Activated T-cell treated with anti-CD3 and anti-CD28 coated beads for 48 hours (primary cell): ENCODE data around the gene MTF1.

ENCODE experiments used
- DNase-seq: peaks from one replicate; pipeline ENCODE4 v3.0.0-alpha.2; 2020; ENCODE audit warnings: low read depth

The MTF1 gene

DNA sequence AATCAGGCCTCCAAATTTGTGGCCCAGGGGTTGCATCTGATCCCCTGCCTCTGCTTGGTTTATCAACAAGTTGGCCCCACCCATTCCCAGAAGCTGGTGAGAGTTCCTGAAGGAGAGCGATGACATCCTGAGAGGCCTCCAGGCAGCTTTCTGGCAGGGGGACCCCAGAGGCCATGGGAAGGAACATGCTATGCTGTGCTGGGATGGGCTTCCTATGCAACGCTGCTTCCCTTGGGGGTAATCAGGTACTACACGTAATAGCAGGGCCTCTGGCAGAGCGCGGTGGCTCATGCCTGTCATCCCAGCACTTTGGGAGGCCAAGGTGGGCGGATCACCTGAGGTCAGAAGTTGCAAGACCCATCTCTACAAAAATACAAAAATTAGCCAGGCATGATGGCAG lies 8.4 kb upstream of the MTF1 start:
- no peak for DNase-seq

DNA sequence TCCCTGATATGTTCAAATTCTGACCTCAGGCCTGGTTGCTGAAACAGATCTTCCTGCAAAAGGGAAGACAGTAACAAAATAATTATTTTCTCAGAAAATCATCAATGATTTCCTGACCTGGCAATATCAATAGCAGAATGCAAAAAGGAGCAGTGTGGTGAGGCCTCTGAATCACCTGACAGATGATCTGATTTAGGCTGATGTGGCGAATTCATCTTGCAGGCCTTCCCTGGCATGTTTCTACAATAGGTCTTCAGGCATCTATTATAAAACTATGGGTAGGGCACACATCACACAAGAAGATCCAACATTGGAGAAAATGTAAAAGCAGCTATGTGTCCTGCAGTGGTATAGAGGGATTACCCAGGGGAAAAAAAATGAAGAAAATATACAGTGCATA lies 7.1 kb upstream of the MTF1 start:
- no peak for DNase-seq

DNA sequence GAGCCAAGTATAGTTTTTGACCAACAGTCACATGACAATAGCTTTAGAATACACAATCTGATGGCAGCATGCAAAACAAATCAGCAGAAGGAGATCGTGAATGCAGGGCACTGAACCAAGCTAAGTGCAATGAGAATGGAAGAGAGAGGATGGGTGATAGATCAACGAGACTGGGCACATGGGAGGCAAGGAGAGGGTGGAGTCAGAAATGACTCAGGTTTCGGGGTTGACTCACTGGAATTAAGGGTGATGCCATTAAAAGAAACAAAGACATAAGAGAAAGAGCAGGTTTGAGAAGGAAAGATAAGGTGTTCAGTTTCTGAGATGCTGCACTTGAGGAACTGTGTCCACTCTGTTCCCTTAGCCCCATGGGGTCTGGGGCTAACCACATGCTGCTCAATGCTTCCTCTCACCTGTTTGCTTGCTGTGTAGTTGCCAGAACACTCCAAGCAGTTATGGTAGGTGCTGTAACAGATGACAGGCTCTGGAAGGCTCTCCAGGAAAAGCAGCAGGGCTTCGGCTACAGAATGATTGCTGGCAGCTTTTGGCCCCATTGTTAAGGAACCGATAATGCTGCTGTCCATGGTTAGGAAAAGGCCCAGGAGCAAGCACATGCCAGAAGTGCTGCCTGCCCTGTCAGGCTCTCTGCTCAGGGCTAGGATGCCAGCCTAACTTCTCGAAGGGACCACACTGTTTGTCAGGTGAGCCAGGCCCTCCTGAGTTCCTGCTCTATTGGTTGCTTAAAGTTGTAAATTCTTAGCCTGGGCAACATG lies 6.1 kb upstream of the MTF1 start:
- DNase-seq: peak; percentile 27

DNA sequence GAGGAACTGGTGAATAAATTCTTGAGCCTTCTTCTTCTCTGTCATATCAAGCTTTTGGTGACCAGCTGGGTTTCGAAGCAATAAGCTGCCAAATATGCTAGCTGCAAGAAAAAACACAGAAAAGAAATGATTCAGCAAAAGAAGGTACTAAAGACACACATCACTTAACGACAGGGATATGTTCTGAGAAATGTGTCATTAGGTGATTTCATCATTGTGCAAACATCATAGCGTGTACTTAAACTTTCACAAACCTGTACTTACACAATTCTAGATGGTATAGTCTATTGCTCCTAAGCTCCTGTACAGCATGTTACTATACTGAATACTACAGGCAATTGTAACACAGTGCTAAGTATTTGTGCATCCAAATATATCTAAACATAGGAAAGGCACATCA lies 2.9 kb upstream of the MTF1 start:
- DNase-seq: no peak

DNA sequence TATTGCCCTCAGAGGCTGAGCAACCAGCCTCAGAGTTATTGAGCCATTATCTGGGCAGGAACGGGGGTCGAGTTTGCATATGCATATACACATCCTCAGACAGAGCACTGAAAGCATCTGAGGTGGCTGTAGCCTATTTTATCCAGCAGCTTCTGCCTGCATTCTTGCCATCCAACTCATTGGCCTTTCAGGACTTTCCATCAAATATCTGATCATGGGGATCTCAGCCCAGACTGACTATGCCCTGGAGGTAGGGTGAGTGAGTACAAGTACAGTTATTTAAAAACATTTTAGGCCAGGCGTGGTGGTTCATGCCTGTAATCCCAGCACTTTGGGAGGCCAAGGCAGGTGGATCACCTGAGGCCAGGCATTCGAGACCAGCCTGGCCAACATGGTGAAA lies 1.8 kb upstream of the MTF1 start:
- no peak for DNase-seq

DNA sequence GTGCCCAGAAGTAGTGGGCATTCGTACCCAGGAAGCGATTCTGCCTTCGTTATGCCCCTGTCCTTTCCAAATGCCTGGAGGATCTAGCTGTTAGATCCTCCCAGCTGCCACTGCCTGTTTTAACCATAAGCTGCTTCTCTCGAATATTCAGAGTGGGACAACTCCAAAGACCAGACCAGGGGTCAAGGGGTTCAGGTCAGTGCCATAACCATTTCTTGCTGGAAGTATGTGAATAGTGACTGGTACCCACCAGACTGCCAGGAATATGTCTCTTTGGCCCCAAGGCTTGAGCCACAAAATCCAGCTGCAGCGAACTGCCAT lies 914 bp upstream of the MTF1 start:
- no peak for DNase-seq

DNA sequence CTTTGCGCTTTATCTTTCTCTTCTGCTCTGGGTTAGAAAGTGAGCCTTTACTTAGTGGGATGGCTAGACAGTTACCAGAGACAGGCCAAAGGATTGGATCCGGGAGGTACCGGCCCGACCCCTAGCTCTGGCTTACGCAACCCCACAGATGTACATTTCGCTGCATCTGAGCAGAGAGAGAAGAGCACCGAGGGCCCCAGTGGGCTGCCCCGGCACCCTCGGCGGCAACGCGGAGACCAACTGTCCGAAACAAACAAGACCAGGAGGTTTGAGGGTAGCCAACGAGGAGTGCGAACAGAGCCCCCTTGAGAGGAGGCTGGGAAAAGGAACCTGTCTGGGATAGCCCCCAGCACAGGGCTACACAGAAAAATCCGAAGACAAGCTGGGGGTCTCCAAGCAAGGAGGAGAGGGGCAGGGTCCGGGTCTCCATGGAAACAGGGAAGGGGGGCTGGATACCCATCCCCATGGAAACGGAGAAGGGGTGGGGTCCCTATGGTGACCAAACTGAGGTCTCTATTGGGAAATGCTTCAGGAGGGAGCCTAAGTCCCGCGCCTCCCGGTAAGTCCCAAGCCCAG lies 373 bp downstream of the MTF1 start:
- no peak for DNase-seq

DNA sequence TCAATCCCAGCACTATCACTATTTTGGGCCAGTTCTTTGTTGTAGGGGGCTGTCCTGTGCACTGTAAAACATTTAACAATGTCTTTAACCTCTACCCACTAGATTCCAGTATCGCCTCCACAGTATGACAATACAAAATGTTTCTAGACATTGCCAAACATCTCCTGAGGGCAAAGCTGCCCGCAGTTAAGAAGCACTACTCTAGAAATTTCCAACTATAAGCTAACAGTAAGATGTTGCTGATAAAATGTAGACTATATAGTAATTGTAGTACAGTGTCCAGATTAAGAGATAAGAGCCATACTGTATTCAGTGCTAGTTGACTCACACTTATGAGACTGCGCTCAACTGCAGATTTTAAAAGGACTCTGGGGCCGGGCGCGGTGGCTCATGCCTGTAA lies 5.0 kb downstream of the MTF1 start:
- no peak for DNase-seq

DNA sequence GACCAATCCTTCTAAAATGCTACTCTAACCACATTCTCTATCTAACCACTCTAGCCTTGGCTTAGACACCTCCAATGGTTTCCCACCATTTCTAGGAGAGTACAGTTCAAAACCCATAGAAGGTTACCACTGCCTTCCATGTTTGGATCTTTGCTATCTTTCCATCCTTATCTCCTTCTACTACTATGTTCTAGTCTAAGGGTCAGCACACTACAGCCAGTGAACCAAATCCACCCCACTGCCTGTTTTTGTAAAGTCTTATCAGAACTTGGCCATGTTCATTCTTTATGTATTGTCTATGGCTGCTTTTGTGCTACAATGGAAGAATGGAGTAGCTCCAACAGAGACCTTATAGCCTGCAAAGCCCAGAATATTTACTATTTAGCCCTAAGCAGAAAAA lies 6.2 kb downstream of the MTF1 start:
- DNase-seq: no peak

DNA sequence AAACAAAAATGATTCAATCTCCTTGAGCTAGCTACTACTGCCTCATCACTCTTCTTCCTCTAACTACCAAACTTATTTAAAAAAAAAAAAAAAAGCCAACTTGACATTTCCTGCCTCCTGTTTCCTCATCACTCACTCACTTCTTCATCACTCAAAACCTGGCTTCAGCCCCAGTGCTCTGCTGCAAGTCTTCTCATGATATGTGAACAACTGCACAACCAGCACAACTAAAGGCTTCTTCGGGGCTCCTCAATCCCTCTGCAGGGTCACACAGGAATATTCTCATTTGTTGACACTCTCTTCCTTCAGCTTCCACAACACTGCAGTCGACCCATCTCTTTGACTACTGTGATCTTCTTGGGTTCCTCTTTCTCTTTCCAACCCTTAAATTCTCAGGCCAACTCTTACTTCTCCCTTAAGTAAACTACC lies 7.6 kb downstream of the MTF1 start:
- DNase-seq: no peak

DNA sequence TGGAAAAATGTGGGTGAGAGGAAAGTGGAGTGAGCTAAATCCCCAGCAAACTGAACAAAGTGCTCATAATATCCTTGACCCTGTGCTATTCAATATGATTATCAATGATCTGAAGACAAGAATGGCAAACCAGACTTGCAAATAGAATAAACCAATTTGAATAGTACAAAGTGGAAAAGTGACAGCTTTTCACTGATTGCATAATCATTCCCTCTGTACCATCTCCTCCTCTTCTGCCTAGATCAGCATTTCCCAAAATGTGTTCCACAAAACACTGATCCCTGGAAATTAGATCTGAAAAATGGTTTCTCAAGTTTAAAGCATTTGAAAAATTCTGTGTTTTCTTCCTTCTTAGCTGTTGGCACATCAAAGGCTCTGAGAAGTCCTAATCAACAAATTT lies 8.1 kb downstream of the MTF1 start:
- no peak for DNase-seq

DNA sequence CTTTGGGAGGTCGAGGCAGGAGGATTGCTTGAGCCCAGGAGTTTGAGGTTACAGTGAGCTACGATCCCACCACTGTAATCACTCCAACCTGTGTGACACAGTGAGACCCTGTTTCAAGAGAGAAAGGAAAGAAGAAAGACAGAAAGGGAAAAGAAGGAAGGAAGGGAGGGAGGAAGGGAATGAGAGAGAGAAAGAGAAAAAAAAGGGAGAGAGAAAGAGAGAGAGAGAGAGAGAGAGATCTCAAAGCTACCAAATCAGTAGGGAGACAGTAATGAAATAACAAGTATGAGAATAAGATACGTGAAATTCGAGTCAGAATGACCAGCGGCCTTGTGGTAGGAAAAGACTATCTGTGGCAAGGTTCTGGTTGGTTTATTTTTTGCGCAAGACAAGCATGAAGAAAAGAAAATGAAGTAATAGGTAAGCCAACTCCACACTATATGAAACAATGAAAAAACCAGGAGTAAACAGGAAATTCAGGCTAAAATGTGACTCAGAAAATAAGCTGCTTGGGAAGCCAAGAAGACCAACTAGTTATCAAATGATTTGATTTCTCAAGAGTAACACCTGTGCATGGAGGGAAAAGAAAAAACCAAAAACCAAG lies 8.9 kb downstream of the MTF1 start:
- no peak for DNase-seq

DNA sequence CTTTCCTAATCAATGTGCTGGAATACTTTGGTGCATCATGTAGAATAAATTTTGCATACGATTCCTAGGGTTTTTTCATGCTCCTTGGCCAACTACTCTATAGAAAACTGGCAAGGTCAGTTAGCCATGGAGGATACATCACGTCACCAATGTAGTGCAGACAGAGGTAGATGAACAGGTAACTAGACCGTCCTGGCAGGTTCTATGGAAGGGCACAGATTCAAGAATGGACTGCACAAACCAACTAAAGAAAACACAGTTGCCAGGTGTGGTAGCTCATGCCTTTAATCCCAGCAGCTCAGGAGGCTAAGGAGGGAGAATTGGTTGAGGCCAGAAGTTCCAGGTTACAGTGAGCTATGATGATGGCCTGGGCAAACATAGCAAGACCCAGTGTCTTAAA lies 9.9 kb downstream of the MTF1 start:
- no peak for DNase-seq

DNA sequence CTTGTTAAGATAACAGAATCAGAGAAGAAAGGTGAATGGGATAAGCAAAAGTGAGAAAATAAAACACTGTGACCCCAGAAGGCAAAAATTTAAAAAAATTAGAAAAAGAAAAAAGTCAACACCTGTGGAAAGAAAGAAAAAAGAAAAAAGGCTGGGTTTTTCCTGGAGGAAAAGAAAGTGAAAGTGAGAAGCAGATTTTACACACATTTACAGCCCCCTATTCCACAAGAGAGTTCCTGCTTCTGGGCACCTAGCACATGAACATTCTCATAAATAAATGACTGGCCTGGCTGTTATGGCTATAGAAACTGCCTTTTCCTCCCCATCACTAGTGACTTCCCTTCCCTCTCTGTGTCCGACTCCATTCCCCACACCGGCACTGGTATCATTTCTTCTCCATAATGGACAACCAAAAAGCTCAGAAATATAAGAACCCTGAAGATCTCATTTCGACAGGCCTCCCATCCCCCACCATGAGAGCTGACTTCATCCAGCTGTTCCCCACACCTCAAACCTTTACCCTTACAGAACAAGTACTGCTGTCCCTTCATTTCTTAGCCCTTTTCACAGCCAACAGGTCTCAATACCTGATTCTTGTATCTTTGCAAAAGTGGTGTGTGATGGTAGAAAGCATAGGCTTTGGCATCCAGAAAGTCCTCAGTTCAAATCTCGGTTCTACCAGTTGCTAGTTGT lies 12.6 kb downstream of the MTF1 start:
- DNase-seq: no peak

DNA sequence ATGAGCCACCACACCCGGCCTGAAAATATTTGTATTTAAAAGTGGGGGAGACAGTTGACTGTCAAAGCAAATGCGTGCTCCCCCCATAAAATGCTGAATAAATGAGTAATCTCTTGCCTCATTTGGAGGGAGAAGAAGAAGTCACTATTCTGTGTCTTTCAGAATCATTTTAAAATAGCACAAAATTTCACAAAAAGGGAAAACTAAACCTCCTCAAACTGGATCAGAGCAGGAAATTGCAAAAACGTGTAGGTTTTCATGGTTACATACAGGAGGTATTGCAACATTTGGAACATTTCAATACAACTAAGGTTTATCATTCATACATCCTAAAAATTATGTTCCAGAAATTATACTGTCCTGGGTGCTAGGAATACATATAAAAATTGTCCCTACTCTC lies 13.6 kb downstream of the MTF1 start:
- DNase-seq: no peak

DNA sequence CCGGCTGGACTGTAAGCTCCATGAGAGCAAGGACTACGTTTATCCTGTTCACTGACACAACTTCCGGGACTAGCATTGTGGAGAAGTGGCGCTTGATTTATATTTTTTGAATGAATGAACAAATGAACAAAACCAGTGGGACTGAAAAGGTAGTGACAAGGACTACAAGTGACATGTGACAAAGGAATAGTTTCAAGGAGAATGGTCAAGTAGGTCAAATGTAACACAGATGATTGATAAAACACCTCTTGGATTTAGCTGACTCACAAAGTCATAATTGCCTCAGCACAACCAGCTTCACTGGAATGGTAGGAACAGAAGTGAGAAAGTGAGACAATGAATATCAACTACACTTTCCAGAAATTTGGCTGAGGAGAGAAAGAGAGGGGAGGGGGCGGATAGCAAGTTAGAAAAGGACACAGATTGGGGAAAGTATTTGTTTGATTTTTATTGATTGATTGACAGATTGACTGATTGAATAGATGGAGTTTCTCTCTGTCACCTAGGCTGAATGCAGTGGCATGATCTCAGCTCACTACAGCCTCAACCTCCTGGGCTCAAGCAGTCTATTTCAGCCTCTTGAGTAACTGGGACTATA lies 14.2 kb downstream of the MTF1 start:
- no peak for DNase-seq

DNA sequence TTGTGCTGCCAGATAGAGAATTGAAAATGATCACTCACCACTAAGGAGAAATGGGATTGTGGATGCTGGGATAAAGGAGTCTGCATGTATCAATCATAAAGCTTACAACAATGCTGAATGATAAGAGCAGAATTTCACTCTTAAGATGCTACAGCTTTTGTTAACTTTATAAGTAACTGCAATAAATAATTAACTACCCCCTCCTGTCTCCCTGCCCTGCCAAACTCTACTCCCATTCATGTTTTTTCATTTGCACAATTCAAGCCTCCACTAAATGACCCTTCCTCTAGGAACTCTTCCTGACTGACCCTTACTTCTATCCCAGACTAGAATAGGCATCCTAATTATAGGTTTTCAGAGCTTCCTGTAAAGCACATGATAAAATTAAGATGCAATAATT lies 14.9 kb downstream of the MTF1 start:
- no peak for DNase-seq

DNA sequence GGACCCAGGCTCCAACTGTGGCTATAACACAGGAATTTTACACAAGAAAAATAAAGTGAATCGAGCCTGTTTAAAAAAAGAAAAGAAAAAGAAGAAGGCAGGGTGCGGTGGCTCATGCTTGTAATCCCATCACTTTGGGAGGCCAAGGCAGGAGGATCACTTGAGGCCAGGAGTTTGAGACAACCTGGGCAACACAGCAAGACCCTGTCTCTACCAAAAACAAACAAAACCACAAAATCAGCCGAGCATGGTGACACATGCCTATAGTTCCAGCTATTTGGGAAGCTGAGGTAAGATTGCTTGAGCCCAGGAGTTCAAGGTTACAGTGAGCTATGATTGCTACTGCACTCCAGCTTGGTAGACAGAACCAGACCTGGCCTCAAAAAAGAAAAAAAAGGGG lies 17.7 kb downstream of the MTF1 start:
- DNase-seq: no peak

DNA sequence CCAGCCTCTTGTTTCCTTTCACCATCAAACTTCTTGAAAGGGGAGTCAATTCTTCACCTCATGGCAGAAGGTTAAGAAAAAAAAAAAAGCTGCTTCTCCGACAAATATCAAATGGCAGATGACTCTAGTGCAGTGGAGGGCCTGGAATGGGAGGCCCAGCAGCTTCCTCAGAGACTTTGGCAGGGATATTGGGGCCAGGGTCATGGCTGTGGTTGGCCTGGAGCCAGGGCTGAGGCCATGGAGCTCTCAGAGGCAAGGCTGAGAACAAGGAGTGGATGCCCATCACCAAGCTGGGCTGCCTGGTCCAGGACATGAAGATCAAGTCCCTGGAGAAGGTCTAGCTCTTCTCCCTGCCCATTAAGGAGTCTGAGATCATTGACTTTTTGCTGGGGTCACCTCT lies 18.7 kb downstream of the MTF1 start:
- DNase-seq: no peak

DNA sequence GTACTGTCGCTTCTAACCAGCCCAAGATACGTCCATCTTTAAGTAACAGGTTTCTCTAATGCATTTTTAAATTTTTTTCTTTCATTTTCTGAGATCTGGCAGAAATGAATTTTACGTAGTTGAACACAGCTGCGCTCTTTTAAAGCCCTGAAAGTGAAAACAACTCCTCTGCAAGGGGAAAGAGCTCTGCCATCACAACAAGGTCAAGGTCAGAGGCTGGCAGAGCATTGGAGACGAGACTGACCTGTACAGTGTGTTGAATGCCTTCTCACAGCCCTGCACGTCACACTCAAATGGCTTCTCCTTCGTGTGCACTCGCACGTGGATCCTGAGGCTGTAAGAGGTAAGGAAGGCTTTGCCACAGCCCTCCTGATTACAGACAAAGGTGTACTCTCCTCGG lies 19.7 kb downstream of the MTF1 start:
- DNase-seq: no peak

DNA sequence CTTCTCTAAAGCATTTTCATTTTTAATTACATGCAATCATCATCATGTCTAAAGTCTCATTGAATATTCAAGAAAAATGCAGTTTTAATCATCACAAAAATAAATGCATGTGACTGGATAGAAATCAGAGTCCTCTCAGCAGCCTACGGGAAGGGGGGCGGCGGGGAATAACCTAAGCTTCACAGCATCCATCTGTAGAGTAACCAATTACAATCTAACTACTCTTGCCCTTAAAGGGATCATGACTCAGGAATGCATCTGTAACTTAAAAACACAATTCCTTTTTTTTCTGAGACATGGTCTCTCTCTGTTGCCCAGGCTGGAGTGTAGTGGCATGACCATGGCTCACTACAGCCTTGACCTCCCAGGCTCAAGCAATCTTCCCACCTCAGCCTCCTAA lies 22.6 kb downstream of the MTF1 start:
- DNase-seq: no peak

DNA sequence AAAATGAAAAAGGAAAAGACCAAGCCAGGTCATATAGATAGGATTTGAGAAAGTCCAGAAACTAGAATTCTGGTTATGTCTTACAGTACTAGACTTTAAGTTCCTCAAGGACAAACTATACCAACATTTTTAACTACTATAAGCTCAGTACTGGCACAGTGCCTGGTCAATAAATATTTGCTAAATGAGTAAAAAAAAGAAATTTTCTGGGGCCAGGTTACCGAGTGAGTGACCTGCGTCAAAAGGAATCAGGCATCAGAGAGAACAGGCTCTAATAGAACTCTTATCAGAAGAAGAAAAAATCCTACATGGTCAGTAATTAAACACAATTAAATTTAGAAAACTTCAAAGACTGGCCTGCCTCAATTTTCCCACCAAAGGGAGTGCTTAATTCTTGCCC lies 27.6 kb downstream of the MTF1 start:
- DNase-seq: no peak

DNA sequence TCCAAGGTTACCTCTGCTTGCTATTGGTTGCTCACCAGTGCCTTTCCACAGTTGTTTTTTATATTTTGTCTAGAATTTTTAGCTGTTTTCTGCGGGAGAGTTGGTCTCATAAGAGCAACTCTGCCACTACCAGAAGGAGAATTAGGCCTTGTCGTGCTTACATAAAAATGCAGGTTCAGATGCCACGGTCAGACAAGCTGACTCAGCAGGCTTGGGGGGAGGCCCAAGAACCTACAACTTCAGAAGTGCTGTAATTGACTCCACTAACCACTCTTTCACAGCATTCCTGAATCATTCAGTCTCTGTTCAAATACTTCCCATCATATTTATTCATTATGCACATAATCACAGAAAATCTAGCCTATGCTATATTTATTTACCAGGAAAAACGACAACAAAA lies 28.3 kb downstream of the MTF1 start:
- DNase-seq: no peak
